ENCODE results near the gene ACIN1. TPM values are rescaled to one million over a fixed set of nuclear protein-coding genes. Genes with fewer than 3 reads are reported as not detected.

ACIN1 gene
- total RNA-seq, 2 donors from 2014 or later = 314 to 367 TPM

DNA sequence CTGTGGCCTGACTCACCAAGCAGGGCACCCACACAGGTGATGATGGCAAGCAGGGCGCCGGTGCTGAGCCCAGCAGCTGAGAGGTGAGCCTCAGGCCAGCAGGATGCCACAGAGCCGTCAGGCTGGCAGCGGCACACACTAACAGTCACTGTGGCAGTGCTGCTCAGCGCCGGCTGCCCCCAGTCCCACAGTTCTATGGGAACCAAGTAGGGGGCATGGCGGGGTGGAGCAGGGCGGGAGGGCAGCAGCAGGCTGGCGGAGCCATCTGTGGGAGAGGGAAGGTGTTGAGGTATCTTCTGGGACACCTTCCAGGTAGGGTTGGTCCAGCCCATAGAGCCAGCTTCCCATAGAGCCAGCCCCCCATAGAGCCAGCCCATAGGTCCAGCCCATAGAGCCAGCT is 45.9 kb downstream of the ACIN1 start:
- 95 to 100% methylated on average over 2 to 8 of the region's 9 CpGs for WGBS, 2 experiments (ENCODE audit: insufficient coverage in 1 of 2, insufficient read length in 1 of 2)
- TF ChIP-seq, protein P1, sequence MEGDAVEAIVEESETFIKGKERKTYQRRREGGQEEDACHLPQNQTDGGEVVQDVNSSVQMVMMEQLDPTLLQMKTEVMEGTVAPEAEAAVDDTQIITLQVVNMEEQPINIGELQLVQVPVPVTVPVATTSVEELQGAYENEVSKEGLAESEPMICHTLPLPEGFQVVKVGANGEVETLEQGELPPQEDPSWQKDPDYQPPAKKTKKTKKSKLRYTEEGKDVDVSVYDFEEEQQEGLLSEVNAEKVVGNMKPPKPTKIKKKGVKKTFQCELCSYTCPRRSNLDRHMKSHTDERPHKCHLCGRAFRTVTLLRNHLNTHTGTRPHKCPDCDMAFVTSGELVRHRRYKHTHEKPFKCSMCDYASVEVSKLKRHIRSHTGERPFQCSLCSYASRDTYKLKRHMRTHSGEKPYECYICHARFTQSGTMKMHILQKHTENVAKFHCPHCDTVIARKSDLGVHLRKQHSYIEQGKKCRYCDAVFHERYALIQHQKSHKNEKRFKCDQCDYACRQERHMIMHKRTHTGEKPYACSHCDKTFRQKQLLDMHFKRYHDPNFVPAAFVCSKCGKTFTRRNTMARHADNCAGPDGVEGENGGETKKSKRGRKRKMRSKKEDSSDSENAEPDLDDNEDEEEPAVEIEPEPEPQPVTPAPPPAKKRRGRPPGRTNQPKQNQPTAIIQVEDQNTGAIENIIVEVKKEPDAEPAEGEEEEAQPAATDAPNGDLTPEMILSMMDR (conservative IDR thresholded peaks at IDR 0.05) = no peak
- Histone ChIP-seq H3K9ac (ENCODE audit: extremely low read depth, low read length, poor library complexity, severe bottlenecking) (no peak overlapping the region), H3K9me3 (ENCODE audit: control insufficient read depth, low read length) (no peaks in the 10 kb centered on the region), H3K27ac (ENCODE audit: low read depth, low read length) (no peak overlapping the region), H3K4me3 (ENCODE audit: low read length) (no peak overlapping the region), H3K4me1 (ENCODE audit: control insufficient read depth, insufficient read depth, low read length) (peaks cover 19% of the 10 kb centered on the region), H3K27me3 (ENCODE audit: control insufficient read depth, insufficient read depth, low read length, poor library complexity, severe bottlenecking) (no peaks in the 10 kb centered on the region), H3K36me3 (ENCODE audit: control insufficient read depth, insufficient read depth, low read length) (peaks cover 31% of the 10 kb centered on the region)
- Mint-ChIP-seq H3K36me3 (ENCODE audit: low read depth) (peaks cover 30% of the 10 kb centered on the region), H3K4me3 (no peak overlapping the region), H3K4me1 (peaks cover 27% of the 10 kb centered on the region), H3K9me3 (peaks cover 5% of the 10 kb centered on the region), H3K27me3 (ENCODE audit: insufficient read depth) (no peaks in the 10 kb centered on the region), H3K27ac (no peak overlapping the region)
- DNase-seq = no peak

DNA sequence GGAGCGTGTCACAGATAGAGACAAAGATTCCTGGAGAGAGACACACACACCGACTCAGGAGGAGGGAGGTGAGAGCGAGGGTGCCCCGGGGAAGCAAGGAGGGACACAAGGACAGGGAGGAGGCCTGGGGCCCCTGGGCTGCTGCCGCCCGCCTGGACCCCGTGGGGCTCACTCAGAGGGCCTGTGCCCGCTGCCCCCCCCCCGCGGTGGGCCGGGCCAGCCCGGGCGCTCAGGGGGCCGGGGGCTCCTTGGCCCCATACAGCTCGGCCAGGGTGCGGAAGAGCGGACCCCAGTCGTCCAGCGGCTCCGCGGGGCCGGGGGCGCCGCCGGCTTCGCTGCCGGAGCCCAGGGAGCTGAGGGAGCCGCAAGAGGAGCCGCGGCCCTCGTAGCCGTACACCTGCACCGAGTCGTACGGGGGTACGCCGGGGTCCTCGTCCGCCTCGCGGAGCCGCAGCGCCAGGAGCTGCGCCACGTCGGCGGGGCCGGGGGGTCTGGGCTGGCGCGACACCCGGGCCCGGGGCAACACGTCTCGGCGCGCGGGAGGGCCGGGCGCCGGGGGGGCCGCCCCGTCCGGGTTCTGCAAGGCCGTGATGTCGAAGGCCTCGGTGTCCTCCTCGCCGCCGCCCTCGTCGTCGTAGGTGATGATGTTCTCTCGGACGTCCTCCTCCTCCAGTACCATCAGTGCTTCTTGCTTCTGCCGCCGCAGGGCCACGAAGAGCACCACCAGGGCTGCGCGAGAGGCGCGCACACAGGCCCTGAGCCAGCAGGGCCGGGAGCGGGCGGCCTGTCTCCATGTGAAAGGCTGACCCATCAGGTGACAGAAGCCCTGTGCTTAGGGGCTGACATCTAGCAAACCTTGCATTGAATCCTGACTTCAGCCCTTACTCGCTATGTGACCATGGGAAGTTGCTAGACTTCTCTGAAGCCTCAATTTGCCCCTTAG is 46.9 kb downstream of the ACIN1 start:
- WGBS, 2 experiments (ENCODE audit: insufficient coverage in 1 of 2, insufficient read length in 1 of 2) = 97 to 99% methylated on average over 47 to 85 of the region's 85 CpGs
- peaks cover 25% of the 10 kb centered on the region for H3K36me3 Mint-ChIP-seq (ENCODE audit: low read depth)

DNA sequence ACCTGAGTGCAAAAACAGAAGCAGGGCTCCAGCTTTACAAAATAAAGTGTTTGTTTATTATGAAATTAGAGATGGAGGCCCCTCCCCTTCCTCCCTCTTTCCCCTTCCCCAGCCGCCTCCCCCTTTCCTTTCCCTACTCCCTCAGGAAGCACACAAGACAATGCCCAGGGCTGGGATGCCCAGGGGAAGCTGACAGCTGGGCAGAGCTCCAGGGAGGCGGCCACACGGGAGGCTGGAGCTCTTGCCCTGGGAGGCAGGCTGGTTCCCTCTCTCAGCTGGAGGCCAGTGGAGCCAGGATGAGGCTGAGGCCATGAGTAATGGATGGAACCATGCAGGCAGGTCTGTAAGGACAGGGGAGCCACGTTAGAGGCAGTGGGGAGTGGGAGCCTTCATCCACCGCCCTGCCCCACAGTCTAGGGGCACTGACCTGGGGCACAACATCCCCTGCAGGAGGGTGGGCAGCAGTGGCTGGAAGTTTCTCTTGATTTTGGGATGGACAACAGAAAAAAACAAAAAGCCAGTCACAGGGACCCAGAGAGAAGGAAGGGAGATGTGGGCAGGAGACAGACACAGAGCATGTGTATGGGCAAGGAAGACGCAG is 47.8 kb downstream of the ACIN1 start:
- Histone ChIP-seq H3K27me3 (ENCODE audit: control insufficient read depth, insufficient read depth, low read length, poor library complexity, severe bottlenecking) (no peaks in the 10 kb centered on the region), H3K4me3 (ENCODE audit: low read length) (no peak overlapping the region), H3K9me3 (ENCODE audit: control insufficient read depth, low read length) (no peaks in the 10 kb centered on the region), H3K27ac (ENCODE audit: low read depth, low read length) (no peak overlapping the region), H3K4me1 (ENCODE audit: control insufficient read depth, insufficient read depth, low read length) (peaks cover 19% of the 10 kb centered on the region), H3K36me3 (ENCODE audit: control insufficient read depth, insufficient read depth, low read length) (peaks cover 20% of the 10 kb centered on the region), H3K9ac (ENCODE audit: extremely low read depth, low read length, poor library complexity, severe bottlenecking) (no peak overlapping the region)
- Mint-ChIP-seq H3K27me3 (ENCODE audit: insufficient read depth) (no peaks in the 10 kb centered on the region), H3K27ac (no peak overlapping the region), H3K4me3 (no peak overlapping the region), H3K9me3 (peaks cover 5% of the 10 kb centered on the region), H3K36me3 (ENCODE audit: low read depth) (peaks cover 20% of the 10 kb centered on the region), H3K4me1 (peaks cover 25% of the 10 kb centered on the region)
- 89 to 93% methylated on average over 5 to 6 of the region's 6 CpGs for whole genome bisulfite sequencing, 2 experiments (ENCODE audit: insufficient coverage in 1 of 2, insufficient read length in 1 of 2)
- DNase-seq = no peak
- TF ChIP-seq, protein P1 (conservative IDR thresholded peaks at IDR 0.05) = no peak

More for the DNA sequence above, 46.9 kb downstream of the ACIN1 start:
- no peaks in the 10 kb centered on the region for H3K27me3 ChIP-seq (ENCODE audit: control insufficient read depth, insufficient read depth, low read length, poor library complexity, severe bottlenecking)
- no peak for DNase-seq
- no peak overlapping the region for H3K4me3 Mint-ChIP-seq
- H3K9me3 Mint-ChIP-seq = peaks cover 5% of the 10 kb centered on the region
- peaks cover 30% of the 10 kb centered on the region for H3K4me1 Mint-ChIP-seq
- H3K27me3 Mint-ChIP-seq (ENCODE audit: insufficient read depth) = no peaks in the 10 kb centered on the region
- H3K4me3 ChIP-seq (ENCODE audit: low read length) = no peak overlapping the region
- H3K4me1 ChIP-seq (ENCODE audit: control insufficient read depth, insufficient read depth, low read length) = peaks cover 19% of the 10 kb centered on the region
- no peaks in the 10 kb centered on the region for H3K9me3 ChIP-seq (ENCODE audit: control insufficient read depth, low read length)
- H3K36me3 ChIP-seq (ENCODE audit: control insufficient read depth, insufficient read depth, low read length) = peaks cover 25% of the 10 kb centered on the region
- H3K9ac ChIP-seq (ENCODE audit: extremely low read depth, low read length, poor library complexity, severe bottlenecking) = no peak overlapping the region
- TF ChIP-seq, protein P1 (conservative IDR thresholded peaks at IDR 0.05) = no peak
- no peak overlapping the region for H3K27ac Mint-ChIP-seq
- no peak overlapping the region for H3K27ac ChIP-seq (ENCODE audit: low read depth, low read length)

Measured in endodermal cell (in vitro differentiated cells).